Testis (tissue), 3 donors: ENCODE data around the gene APRT. TPM values are rescaled to one million over a fixed set of nuclear protein-coding genes. Genes with fewer than 3 reads are reported as not detected.
A peak's percentile ranks its signal among the peaks of the same experiment; 100 is the strongest.

ENCODE experiments used
- DNase-seq: peaks from one replicate; pipeline ENCODE4 v3.0.0-alpha.2; 2019
- H3K27ac ChIP-seq, 2 donors: fragments of 200-600 bp; sonication (generic); one replicate each; pipeline ENCODE4 v1.5.1; 2019
- H3K27me3 ChIP-seq: fragments of 200-600 bp; sonication (generic); one replicate; pipeline ENCODE4 v1.5.1; 2019
- H3K36me3 ChIP-seq: fragments of 200-600 bp; sonication (generic); one replicate; pipeline ENCODE4 v1.5.1; 2017; ENCODE audit warnings: low read depth; ENCODE audit errors: missing control alignments
- H3K4me1 ChIP-seq: fragments of 200-600 bp; sonication (generic); one replicate; pipeline ENCODE4 v1.5.1; 2019
- H3K4me3 ChIP-seq, 2 donors: fragments of 200-600 bp; sonication (generic); one replicate each; pipeline ENCODE4 v1.5.1; 2017 to 2019
- H3K9me3 ChIP-seq: fragments of 200-600 bp; sonication (generic); one replicate; pipeline ENCODE4 v1.5.1; 2017
- CTCF ChIP-seq, 3 experiments: fragments of 450-650 bp in 2 of 3; fragments of 200-600 bp in 1 of 3; sonication (generic) in 1 of 3; IDR thresholded peaks; one replicate each; pipeline ENCODE4 v1.5.1; 2016 to 2019; ENCODE audit warnings: antibody characterized with exemption in 3 of 3, mild to moderate bottlenecking in 2 of 3, moderate library complexity in 1 of 3
- POLR2A ChIP-seq: fragments of 450-650 bp; IDR thresholded peaks from one replicate; pipeline ENCODE4 v1.6.1; 2017; ENCODE audit warnings: antibody characterized with exemption, mild to moderate bottlenecking, moderate library complexity
- WGBS, 2 donors: methylation state at CpG; one replicate each; pipeline ENCODE4 v1.1.5; 2018; 5-methylcytosine and 5-hydroxymethylcytosine counted together
- intact Hi-C: fragments of 100-400 bp; cut with DNase I; formaldehyde crosslinking; loops from one replicate; pipeline ENCODE4 v1.15.1; 2023; ENCODE audit warnings: low total_unique reads
- polyA plus RNA-seq: library from polyadenylated mRNA; stranded (reverse); fragments of 350-450 nt; fragmentation: Illumina TruSeq; extraction: RNeasy Lipid Tissue Mini Kit (QIAGEN cat#74804); gene quantifications from one replicate; pipeline ENCODE4 v1.2.3, GENCODE V29; 2014; ENCODE audit warnings: low read depth, low replicate concordance; ENCODE audit not compliant: insufficient read depth
- total RNA-seq, 2 donors: library from RNA; depleted of rRNA; stranded (reverse); fragments of >200 nt; gene quantifications; one replicate each; pipeline ENCODE4 v1.2.3, GENCODE V29; 2016

APRT gene
- total and polyA plus RNA-seq, 3 donors from 2014 or later, result 62.1 to 86.0 (median 82.1) TPM

- Histone ChIP-seq H3K9me3 (no peaks in the 10 kb centered on the region), H3K4me1 (peaks cover 37% of the 10 kb centered on the region), H3K27me3 (no peaks in the 10 kb centered on the region), H3K4me3 (no peak overlapping the region), H3K27ac (peak overlapping the region; percentile 64 to 69), H3K36me3 (no peaks in the 10 kb centered on the region)
- WGBS, 2 donors, result 68 to 69% methylated on average over 12 to 20 of the region's 20 CpGs
- intact Hi-C loops, result no loop called here
- no peak for TF ChIP-seq CTCF (IDR thresholded peaks at IDR 0.05)
- DNase-seq, result no peak
Measured at GRCh38 chr16:88854306-88855111, 42.8 kb upstream of the APRT start.

GRCh38 chr16:88853325-88853941, 41.7 kb upstream of the APRT start:
- no peaks in the 10 kb centered on the region for H3K9me3 ChIP-seq
- TF ChIP-seq POLR2A (no peak), CTCF (IDR thresholded peaks at IDR 0.05) (no peak)
- H3K4me3 ChIP-seq, result no peak overlapping the region
- no peak for DNase-seq
- no peaks in the 10 kb centered on the region for H3K27me3 ChIP-seq
- 55 to 79% methylated on average over 8 to 17 of the region's 17 CpGs for WGBS, 2 donors
- H3K27ac ChIP-seq, result no peak overlapping the region
- H3K36me3 ChIP-seq, result no peaks in the 10 kb centered on the region
- intact Hi-C loops, result no loop called here
- H3K4me1 ChIP-seq, result peaks cover 37% of the 10 kb centered on the region

DNA sequence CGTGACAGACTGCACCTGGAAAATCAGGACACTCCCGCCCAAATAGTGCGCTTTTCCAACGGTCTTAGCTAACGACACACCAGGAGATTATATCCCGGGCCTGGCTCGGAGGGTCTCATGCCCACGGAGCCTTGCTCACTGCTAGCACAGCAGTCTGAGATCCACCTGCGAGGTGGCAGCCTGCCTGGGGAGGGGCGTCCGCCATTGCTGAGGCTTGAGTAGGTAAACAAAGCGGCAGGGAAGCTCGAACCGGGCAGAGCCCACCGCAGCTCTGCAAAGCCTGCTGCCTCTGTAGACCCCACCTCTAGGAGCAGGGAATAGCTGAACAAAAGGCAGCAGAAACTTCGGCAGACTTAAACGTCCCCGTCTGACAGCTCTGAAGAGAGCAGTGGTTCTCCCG, 39.9 kb upstream of the APRT start:
- H3K9me3 ChIP-seq, result no peaks in the 10 kb centered on the region
- peaks cover 30% of the 10 kb centered on the region for H3K4me1 ChIP-seq
- no peak for DNase-seq
- TF ChIP-seq POLR2A (no peak), CTCF (IDR thresholded peaks at IDR 0.05) (no peak)
- H3K4me3 ChIP-seq, result no peak overlapping the region
- H3K27me3 ChIP-seq, result no peaks in the 10 kb centered on the region
- 88 to 95% methylated on average over 19 of the region's 19 CpGs for WGBS, 2 donors
- intact Hi-C loops, result no loop called here
- no peaks in the 10 kb centered on the region for H3K36me3 ChIP-seq
- no peak overlapping the region for H3K27ac ChIP-seq

DNA sequence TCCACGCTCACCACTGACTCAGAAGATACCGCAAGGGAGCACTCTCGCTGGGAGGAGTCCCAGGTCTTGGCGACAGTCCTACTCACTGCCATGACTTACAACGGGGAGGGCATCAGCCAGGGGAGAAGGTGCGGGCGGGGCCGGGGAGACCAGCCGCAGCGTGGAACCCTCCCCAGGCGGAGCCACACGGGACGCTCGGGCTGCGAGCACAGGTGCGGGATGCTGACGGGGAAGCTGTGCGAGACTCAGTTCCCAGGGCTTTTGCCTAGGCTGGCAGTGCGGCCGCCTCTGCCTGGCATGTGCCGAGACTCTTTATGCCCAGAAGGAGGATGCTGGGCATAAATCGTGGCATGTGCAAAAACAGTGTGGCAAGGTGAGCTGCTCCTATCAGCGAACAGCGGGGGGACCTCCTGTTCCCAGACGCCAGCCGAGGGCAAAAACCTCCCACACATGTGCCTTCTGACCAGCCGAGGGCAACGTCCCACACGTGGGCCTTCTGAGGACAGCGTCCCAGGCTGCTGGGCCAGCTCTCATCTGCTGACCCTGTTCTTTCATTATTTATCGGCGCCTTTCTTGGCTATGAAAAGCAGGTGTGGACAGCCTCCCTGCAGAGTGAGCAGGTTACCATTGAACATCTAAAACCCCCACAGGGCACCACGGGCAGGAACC, 38.9 kb upstream of the APRT start:
- WGBS, 2 donors, result 74 to 80% methylated on average over 15 to 33 of the region's 33 CpGs
- intact Hi-C loops, result no loop called here
- H3K27ac ChIP-seq, result no peak overlapping the region

More for the DNA sequence above, 38.9 kb upstream of the APRT start:
- Histone ChIP-seq H3K9me3 (no peaks in the 10 kb centered on the region), H3K4me3 (no peak overlapping the region), H3K27me3 (no peaks in the 10 kb centered on the region), H3K36me3 (no peaks in the 10 kb centered on the region), H3K4me1 (peaks cover 24% of the 10 kb centered on the region)
- TF ChIP-seq POLR2A (no peak), CTCF (IDR thresholded peaks at IDR 0.05) (no peak)
- DNase-seq, result peak; percentile 60
